Neural progenitor cell (in vitro differentiated cells): ENCODE measurements around the gene TCP10L. TPM values are rescaled to one million over a fixed set of nuclear protein-coding genes. Genes with fewer than 3 reads are reported as not detected.
"Not testable (repeated sequence)": the region's sequence is repeated elsewhere in the genome, so short reads cannot be mapped to it uniquely, and the experiment has no call there.

ENCODE experiments used
- DNase-seq: peaks from one replicate; pipeline ENCODE4 v3.0.0-alpha.2; 2016; ENCODE audit warnings: low spot score
- H2AFZ ChIP-seq: fragments of 200-600 bp; sonication (generic); replicated peaks from 2 replicates; pipeline ENCODE4 v1.6.1; 2016; ENCODE audit warnings: antibody characterized with exemption
- H3F3A ChIP-seq: fragments of 200-600 bp; sonication (generic); 2 replicates; pipeline ENCODE4 v1.6.1; 2016; ENCODE audit warnings: antibody characterized with exemption, low read depth
- H3K27ac ChIP-seq: fragments of 200-600 bp; sonication (generic); 2 replicates; pipeline ENCODE4 v1.5.1; 2016; ENCODE audit warnings: mild to moderate bottlenecking
- H3K27me3 ChIP-seq: fragments of 200-600 bp; sonication (generic); 2 replicates; pipeline ENCODE4 v1.6.1; 2016; ENCODE audit warnings: mild to moderate bottlenecking, moderate library complexity
- H3K36me3 ChIP-seq: fragments of 200-600 bp; sonication (generic); 2 replicates; pipeline ENCODE4 v1.5.1; 2016
- H3K4me1 ChIP-seq: fragments of 200-600 bp; sonication (generic); 2 replicates; pipeline ENCODE4 v1.6.1; 2016; ENCODE audit warnings: mixed run types
- H3K4me2 ChIP-seq: fragments of 200-600 bp; sonication (generic); 2 replicates; pipeline ENCODE4 v1.6.1; 2016
- H3K4me3 ChIP-seq: fragments of 200-600 bp; sonication (generic); 2 replicates; pipeline ENCODE4 v1.5.1; 2016
- H3K79me2 ChIP-seq: fragments of 200-600 bp; sonication (generic); 2 replicates; pipeline ENCODE4 v1.6.1; 2016; ENCODE audit warnings: low read depth
- H3K9ac ChIP-seq: fragments of 200-600 bp; sonication (generic); 2 replicates; pipeline ENCODE4 v1.6.1; 2016
- H3K9me3 ChIP-seq: fragments of 200-600 bp; sonication (generic); 2 replicates; pipeline ENCODE4 v1.5.1; 2016; ENCODE audit warnings: low read depth
- H4K20me1 ChIP-seq: fragments of 200-600 bp; sonication (generic); 2 replicates; pipeline ENCODE4 v1.6.1; 2016; ENCODE audit warnings: low read depth
- H3K27ac Mint-ChIP-seq: 3 replicates; pipeline ENCODE4 v1.8.0; 2021; ENCODE audit warnings: mixed read lengths
- H3K27me3 Mint-ChIP-seq: 2 replicates; pipeline ENCODE4 v1.8.0; 2022; ENCODE audit warnings: low read depth, mild to moderate bottlenecking, inconsistent platforms, moderate library complexity, mixed read lengths; ENCODE audit not compliant: insufficient read depth
- H3K36me3 Mint-ChIP-seq: 3 replicates; pipeline ENCODE4 v1.8.0; 2021; ENCODE audit warnings: mixed read lengths
- H3K4me1 Mint-ChIP-seq: 3 replicates; pipeline ENCODE4 v1.8.0; 2021; ENCODE audit warnings: mixed read lengths
- H3K4me3 Mint-ChIP-seq: 3 replicates; pipeline ENCODE4 v1.8.0; 2021; ENCODE audit warnings: mild to moderate bottlenecking, moderate library complexity, mixed read lengths
- H3K9me3 Mint-ChIP-seq: 3 replicates; pipeline ENCODE4 v1.8.0; 2020; ENCODE audit warnings: mixed read lengths
- CTCF ChIP-seq: fragments of 200-600 bp; sonication (generic); IDR thresholded peaks from 2 replicates; pipeline ENCODE4 v1.5.1; 2017; ENCODE audit warnings: antibody characterized with exemption, mild to moderate bottlenecking
- EZH2 ChIP-seq: fragments of 200-600 bp; sonication (generic); IDR thresholded peaks from 2 replicates; pipeline ENCODE4 v1.6.1; 2017; ENCODE audit warnings: antibody characterized with exemption, mild to moderate bottlenecking, moderate library complexity
- EZH2phosphoT487 ChIP-seq: fragments of 200-600 bp; sonication (generic); IDR thresholded peaks from 2 replicates; pipeline ENCODE4 v1.6.1; 2017; ENCODE audit warnings: antibody characterized with exemption
- total RNA-seq: library from RNA; depleted of rRNA; stranded (reverse); fragments of >200 nt; gene quantifications from 2 replicates; pipeline ENCODE4 v1.2.3, GENCODE V29; 2015; ENCODE audit warnings: low replicate concordance

TCP10L gene
- total RNA-seq, 1 donor from 2014 or later = 3.7 TPM

GRCh38 chr21:32534113-32534512, 51.2 kb downstream of the TCP10L start:
- peaks cover 9% of the 10 kb centered on the region for H3K27me3 Mint-ChIP-seq
- Histone ChIP-seq H3K79me2 (no peaks in the 10 kb centered on the region), H3K27ac (no peak overlapping the region), H3F3A (no peaks in the 10 kb centered on the region), H4K20me1 (no peaks in the 10 kb centered on the region), H3K9me3 (no peaks in the 10 kb centered on the region), H2AFZ (no peak overlapping the region), H3K4me2 (no peak overlapping the region), H3K4me3 (no peak overlapping the region), H3K9ac (no peak overlapping the region), H3K27me3 (no peaks in the 10 kb centered on the region), H3K4me1 (peaks cover 7% of the 10 kb centered on the region), H3K36me3 (no peaks in the 10 kb centered on the region)
- peaks cover 2% of the 10 kb centered on the region for H3K36me3 Mint-ChIP-seq
- H3K4me1 Mint-ChIP-seq = no peaks in the 10 kb centered on the region
- no peak overlapping the region for H3K27ac Mint-ChIP-seq
- TF ChIP-seq CTCF = no peak
- no peak for TF ChIP-seq EZH2
- no peak for TF ChIP-seq EZH2phosphoT487
- no peak for DNase-seq
- peaks cover 4% of the 10 kb centered on the region for H3K9me3 Mint-ChIP-seq
- H3K4me3 Mint-ChIP-seq = no peak overlapping the region

GRCh38 chr21:32533611-32534010, 51.7 kb downstream of the TCP10L start:
- Histone ChIP-seq H3K4me3 (no peak overlapping the region), H3K79me2 (no peaks in the 10 kb centered on the region), H3K9ac (no peak overlapping the region), H3K9me3 (no peaks in the 10 kb centered on the region), H3K27me3 (no peaks in the 10 kb centered on the region), H3K36me3 (no peaks in the 10 kb centered on the region), H3K4me2 (no peak overlapping the region), H2AFZ (no peak overlapping the region), H3F3A (no peaks in the 10 kb centered on the region), H4K20me1 (no peaks in the 10 kb centered on the region), H3K27ac (no peak overlapping the region), H3K4me1 (peaks cover 4% of the 10 kb centered on the region)
- no peak overlapping the region for H3K4me3 Mint-ChIP-seq
- no peaks in the 10 kb centered on the region for H3K4me1 Mint-ChIP-seq
- TF ChIP-seq EZH2phosphoT487 (no peak), CTCF (no peak), EZH2 (no peak)
- H3K36me3 Mint-ChIP-seq = peaks cover 2% of the 10 kb centered on the region
- H3K27me3 Mint-ChIP-seq = peaks cover 9% of the 10 kb centered on the region
- H3K9me3 Mint-ChIP-seq = peaks cover 4% of the 10 kb centered on the region
- DNase-seq = no peak
- H3K27ac Mint-ChIP-seq = no peak overlapping the region

- H3K27ac Mint-ChIP-seq = no peak overlapping the region
- Histone ChIP-seq H4K20me1 (no peaks in the 10 kb centered on the region), H3K36me3 (no peaks in the 10 kb centered on the region), H3K4me2 (no peak overlapping the region), H3K27ac (no peak overlapping the region), H3K4me1 (no peaks in the 10 kb centered on the region), H3K9ac (no peak overlapping the region), H3K4me3 (no peak overlapping the region), H2AFZ (no peak overlapping the region), H3K27me3 (no peaks in the 10 kb centered on the region), H3K79me2 (no peaks in the 10 kb centered on the region), H3K9me3 (no peaks in the 10 kb centered on the region), H3F3A (no peaks in the 10 kb centered on the region)
- H3K4me1 Mint-ChIP-seq = no peaks in the 10 kb centered on the region
- H3K4me3 Mint-ChIP-seq = no peak overlapping the region
- H3K36me3 Mint-ChIP-seq = peaks cover 2% of the 10 kb centered on the region
- H3K9me3 Mint-ChIP-seq = peaks cover 4% of the 10 kb centered on the region
- no peak for TF ChIP-seq EZH2phosphoT487
- TF ChIP-seq EZH2 = no peak
- no peak for TF ChIP-seq CTCF
- no peak for DNase-seq
- H3K27me3 Mint-ChIP-seq = peaks cover 9% of the 10 kb centered on the region
Observed at GRCh38 chr21:32533053-32533452, 52.3 kb downstream of the TCP10L start.

- Histone ChIP-seq H3K9me3 (no peaks in the 10 kb centered on the region), H3K36me3 (no peaks in the 10 kb centered on the region), H3F3A (no peaks in the 10 kb centered on the region), H3K9ac (no peak overlapping the region), H4K20me1 (no peaks in the 10 kb centered on the region), H3K4me1 (no peaks in the 10 kb centered on the region), H3K27me3 (no peaks in the 10 kb centered on the region), H3K4me2 (no peak overlapping the region), H3K79me2 (no peaks in the 10 kb centered on the region), H3K4me3 (no peak overlapping the region), H2AFZ (no peak overlapping the region), H3K27ac (no peak overlapping the region)
- Mint-ChIP-seq H3K36me3 (peaks cover 2% of the 10 kb centered on the region), H3K27me3 (peaks cover 9% of the 10 kb centered on the region), H3K27ac (no peak overlapping the region), H3K4me3 (no peak overlapping the region), H3K9me3 (peaks cover 4% of the 10 kb centered on the region), H3K4me1 (no peaks in the 10 kb centered on the region)
- DNase-seq = no peak
- TF ChIP-seq EZH2 (no peak), CTCF (no peak), EZH2phosphoT487 (no peak)
Observed at GRCh38 chr21:32532636-32533035, 52.7 kb downstream of the TCP10L start.

- not testable (repeated sequence) for H4K20me1 ChIP-seq, H3K27me3 ChIP-seq, DNase-seq, H3F3A ChIP-seq, H3K27ac ChIP-seq, H3K4me3 Mint-ChIP-seq, H3K4me3 ChIP-seq, H3K27me3 Mint-ChIP-seq, H3K9ac ChIP-seq, H3K4me2 ChIP-seq, H3K36me3 ChIP-seq, H3K9me3 Mint-ChIP-seq, H2AFZ ChIP-seq, H3K36me3 Mint-ChIP-seq, H3K4me1 ChIP-seq, H3K9me3 ChIP-seq, H3K4me1 Mint-ChIP-seq, H3K27ac Mint-ChIP-seq, H3K79me2 ChIP-seq
Observed at GRCh38 chr21:32531561-32531960, 53.8 kb downstream of the TCP10L start.
